HEK293 (cell line): Measurements from ENCODE around the gene DLG2.

Experiments
- FEZF1 ChIP-seq: fragments of 450-650 bp; formaldehyde crosslinking; IDR thresholded peaks from 2 replicates; pipeline ENCODE4 v1.5.1; 2016; ENCODE audit warnings: missing biosample characterization, missing genetic modification characterization
- HOXD13 ChIP-seq: sonication (generic); formaldehyde crosslinking; IDR thresholded peaks from 2 replicates; pipeline ENCODE4 v1.8.0; 2022; ENCODE audit warnings: missing genetic modification reagents, borderline replicate concordance
- YY1 ChIP-seq: fragments of 450-650 bp; formaldehyde crosslinking; IDR thresholded peaks from 2 replicates; pipeline ENCODE4 v1.5.1; 2018; ENCODE audit warnings: missing biosample characterization, missing genetic modification characterization
- ZBTB11 ChIP-seq: fragments of 450-650 bp; formaldehyde crosslinking; conservative IDR thresholded peaks from 2 replicates; pipeline ENCODE4 v1.5.1; 2016; ENCODE audit warnings: low read depth, missing biosample characterization, missing genetic modification characterization
- ZBTB6 ChIP-seq: fragments of 450-650 bp; formaldehyde crosslinking; IDR thresholded peaks from 2 replicates; pipeline ENCODE4 v1.5.1; 2017; ENCODE audit warnings: missing biosample characterization, missing genetic modification characterization
- ZEB2 ChIP-seq: fragments of 450-650 bp; formaldehyde crosslinking; IDR thresholded peaks from 2 replicates; pipeline ENCODE4 v1.5.1; 2016; ENCODE audit warnings: missing biosample characterization, missing genetic modification characterization
- ZFHX2 ChIP-seq: fragments of 450-650 bp; formaldehyde crosslinking; conservative IDR thresholded peaks from 2 replicates; pipeline ENCODE4 v1.5.1; 2016; ENCODE audit warnings: missing biosample characterization, missing genetic modification characterization
- ZNF501 ChIP-seq: fragments of 450-650 bp; formaldehyde crosslinking; IDR thresholded peaks from 2 replicates; pipeline ENCODE4 v1.5.1; 2016; ENCODE audit warnings: missing biosample characterization, missing genetic modification characterization
- ZNF658 ChIP-seq: fragments of 450-650 bp; formaldehyde crosslinking; IDR thresholded peaks from 2 replicates; pipeline ENCODE4; 2016; ENCODE audit warnings: missing biosample characterization, missing genetic modification characterization
- TF ChIP-seq, protein P1 (sequence below): fragments of 450-650 bp; formaldehyde crosslinking; IDR thresholded peaks from 2 replicates; pipeline ENCODE4 v1.5.1; 2016; ENCODE audit warnings: missing biosample characterization, missing genetic modification characterization
- TF ChIP-seq, protein P2 (sequence below): fragments of 450-650 bp; formaldehyde crosslinking; IDR thresholded peaks from 2 replicates; pipeline ENCODE4 v1.5.1; 2017; ENCODE audit warnings: missing biosample characterization, missing genetic modification characterization

DNA sequence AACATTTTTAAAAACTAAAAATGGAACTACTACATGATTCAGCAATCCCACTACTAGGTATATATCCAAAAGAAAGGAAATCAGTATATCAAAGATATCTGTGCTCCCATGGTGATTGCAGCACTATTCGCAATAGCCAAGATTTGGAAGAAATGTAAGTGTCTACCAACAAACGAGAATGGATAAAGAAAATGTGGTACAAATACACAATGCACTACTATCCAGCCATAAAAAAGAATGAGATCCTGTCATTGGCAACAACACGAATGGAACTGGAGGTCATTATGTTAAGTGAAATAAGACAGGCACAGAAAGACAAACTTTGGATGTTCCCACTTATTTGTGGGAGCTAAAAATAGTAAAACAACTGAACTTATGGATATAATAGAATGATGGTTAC, 1765.1 kb downstream of the DLG2 start:
- TF ChIP-seq ZNF658 (tag by site-specific recombination) = no peak
- TF ChIP-seq, protein P1, sequence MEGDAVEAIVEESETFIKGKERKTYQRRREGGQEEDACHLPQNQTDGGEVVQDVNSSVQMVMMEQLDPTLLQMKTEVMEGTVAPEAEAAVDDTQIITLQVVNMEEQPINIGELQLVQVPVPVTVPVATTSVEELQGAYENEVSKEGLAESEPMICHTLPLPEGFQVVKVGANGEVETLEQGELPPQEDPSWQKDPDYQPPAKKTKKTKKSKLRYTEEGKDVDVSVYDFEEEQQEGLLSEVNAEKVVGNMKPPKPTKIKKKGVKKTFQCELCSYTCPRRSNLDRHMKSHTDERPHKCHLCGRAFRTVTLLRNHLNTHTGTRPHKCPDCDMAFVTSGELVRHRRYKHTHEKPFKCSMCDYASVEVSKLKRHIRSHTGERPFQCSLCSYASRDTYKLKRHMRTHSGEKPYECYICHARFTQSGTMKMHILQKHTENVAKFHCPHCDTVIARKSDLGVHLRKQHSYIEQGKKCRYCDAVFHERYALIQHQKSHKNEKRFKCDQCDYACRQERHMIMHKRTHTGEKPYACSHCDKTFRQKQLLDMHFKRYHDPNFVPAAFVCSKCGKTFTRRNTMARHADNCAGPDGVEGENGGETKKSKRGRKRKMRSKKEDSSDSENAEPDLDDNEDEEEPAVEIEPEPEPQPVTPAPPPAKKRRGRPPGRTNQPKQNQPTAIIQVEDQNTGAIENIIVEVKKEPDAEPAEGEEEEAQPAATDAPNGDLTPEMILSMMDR (tag by site-specific recombination) = no peak
- no peak for TF ChIP-seq YY1 (tag by site-specific recombination)
- TF ChIP-seq ZFHX2 = no peak
- no peak for TF ChIP-seq FEZF1
- no peak for TF ChIP-seq HOXD13 (CRISPR knock-in tag)
- TF ChIP-seq, protein P2, sequence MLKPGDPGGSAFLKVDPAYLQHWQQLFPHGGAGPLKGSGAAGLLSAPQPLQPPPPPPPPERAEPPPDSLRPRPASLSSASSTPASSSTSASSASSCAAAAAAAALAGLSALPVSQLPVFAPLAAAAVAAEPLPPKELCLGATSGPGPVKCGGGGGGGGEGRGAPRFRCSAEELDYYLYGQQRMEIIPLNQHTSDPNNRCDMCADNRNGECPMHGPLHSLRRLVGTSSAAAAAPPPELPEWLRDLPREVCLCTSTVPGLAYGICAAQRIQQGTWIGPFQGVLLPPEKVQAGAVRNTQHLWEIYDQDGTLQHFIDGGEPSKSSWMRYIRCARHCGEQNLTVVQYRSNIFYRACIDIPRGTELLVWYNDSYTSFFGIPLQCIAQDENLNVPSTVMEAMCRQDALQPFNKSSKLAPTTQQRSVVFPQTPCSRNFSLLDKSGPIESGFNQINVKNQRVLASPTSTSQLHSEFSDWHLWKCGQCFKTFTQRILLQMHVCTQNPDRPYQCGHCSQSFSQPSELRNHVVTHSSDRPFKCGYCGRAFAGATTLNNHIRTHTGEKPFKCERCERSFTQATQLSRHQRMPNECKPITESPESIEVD = no peak
- TF ChIP-seq ZBTB11 = no peak
- no peak for TF ChIP-seq ZEB2 (tag by site-specific recombination)
- TF ChIP-seq ZNF501 = no peak
- no peak for TF ChIP-seq ZBTB6 (tag by site-specific recombination)
